Neural progenitor cell (in vitro differentiated cells): ENCODE data around the gene PRRC1.

Experiments
- CTCF ChIP-seq: fragments of 200-600 bp; sonication (generic); IDR thresholded peaks from 2 replicates; pipeline ENCODE4 v1.5.1; 2017; ENCODE audit warnings: antibody characterized with exemption, mild to moderate bottlenecking
- EZH2 ChIP-seq: fragments of 200-600 bp; sonication (generic); IDR thresholded peaks from 2 replicates; pipeline ENCODE4 v1.6.1; 2017; ENCODE audit warnings: antibody characterized with exemption, mild to moderate bottlenecking, moderate library complexity
- EZH2phosphoT487 ChIP-seq: fragments of 200-600 bp; sonication (generic); IDR thresholded peaks from 2 replicates; pipeline ENCODE4 v1.6.1; 2017; ENCODE audit warnings: antibody characterized with exemption

GRCh38 chr5:127506616-127507015 is 10.8 kb upstream of the PRRC1 start:
- TF ChIP-seq CTCF (no peak), EZH2phosphoT487 (no peak), EZH2 (no peak)
